ENCODE measurements around the gene BAIAP2L2. TPM values are rescaled to one million over a fixed set of nuclear protein-coding genes. Genes with fewer than 3 reads are reported as not detected.
"Not testable (repeated sequence)": the region's sequence is repeated elsewhere in the genome, so short reads cannot be mapped to it uniquely, and the experiment has no call there.

BAIAP2L2 gene
- total RNA-seq, 1 experiment from 2014 or later = 51.2 TPM

DNA sequence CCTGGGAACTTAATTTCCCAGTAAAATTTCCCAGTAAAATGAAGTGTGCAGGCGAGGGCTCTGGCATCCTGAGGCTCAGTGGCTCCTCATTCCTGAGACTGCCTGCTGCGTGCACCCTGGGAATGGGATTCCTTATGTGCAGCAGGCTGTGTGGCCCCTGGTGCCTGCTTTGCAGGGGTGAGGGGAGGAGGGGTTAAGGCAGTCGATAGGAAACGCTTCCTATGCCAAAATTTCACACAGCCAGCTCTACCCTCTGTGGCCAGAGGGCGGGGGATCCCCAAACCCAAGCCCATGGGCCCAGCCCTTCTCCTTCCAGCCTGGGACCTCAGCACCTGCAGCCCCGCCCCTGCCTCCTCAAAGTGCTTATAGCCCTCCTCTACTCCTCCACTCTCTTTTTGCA is 12.1 kb upstream of the BAIAP2L2 start:
- BruUV-seq (replicated peaks) = no TSS peak
- Mint-ChIP-seq H3K27me3 (ENCODE audit: unreplicated experiment) (no peaks in the 10 kb centered on the region), H3K27ac (ENCODE audit: unreplicated experiment) (no peak overlapping the region), H3K36me3 (ENCODE audit: insufficient read depth, unreplicated experiment) (peaks cover 18% of the 10 kb centered on the region), H3K4me3 (ENCODE audit: low read depth, unreplicated experiment) (no peak overlapping the region), H3K9me3 (ENCODE audit: low read depth, unreplicated experiment) (no peaks in the 10 kb centered on the region), H3K4me1 (ENCODE audit: low read depth, unreplicated experiment) (no peaks in the 10 kb centered on the region)
- TF ChIP-seq CTCF (IDR thresholded peaks at IDR 0.05; ENCODE audit: unreplicated experiment) = no peak
- no peak for DNase-seq
- CTCF ChIA-PET = no interaction called here
- intact Hi-C loops (cut with micrococcal nuclease; ENCODE audit: unreplicated experiment) = no loop called here

DNA sequence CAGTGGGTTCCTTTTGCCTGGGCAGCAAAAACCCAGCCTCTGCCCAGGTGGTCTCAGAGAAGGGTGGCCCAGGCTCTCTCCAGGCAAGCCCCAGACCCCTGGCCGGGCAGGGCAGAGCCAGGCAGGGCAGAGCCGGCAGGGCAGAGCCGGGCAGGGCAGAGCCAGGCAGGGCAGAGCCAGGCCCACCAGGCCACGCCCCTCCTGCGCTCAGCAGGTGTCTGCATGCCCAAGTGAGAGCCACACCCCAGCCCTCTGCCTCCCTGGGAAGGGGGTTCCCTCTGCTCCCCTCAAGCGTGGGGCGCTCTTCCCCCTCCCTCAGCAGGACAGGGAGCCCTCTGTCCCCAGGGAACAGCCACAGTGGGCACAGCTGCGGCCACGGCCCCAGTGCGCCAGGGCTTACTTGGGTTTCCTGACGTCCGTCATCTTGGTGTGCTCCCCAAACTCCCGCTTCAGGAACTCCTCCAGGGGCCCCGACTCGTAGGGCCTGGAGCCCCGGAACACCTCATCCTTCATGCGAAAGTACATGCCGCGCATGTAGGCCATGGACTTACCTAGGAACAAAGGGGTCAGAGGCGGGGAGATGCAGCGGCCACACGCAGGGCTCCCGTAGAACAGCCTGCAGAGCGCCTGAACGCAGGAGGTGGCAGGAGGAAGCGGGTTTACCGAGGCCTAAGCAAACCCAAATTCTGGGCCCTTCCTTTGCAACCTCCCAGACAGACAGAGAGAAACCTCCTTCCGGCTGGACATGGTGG is 10.1 kb upstream of the BAIAP2L2 start:
- CTCF ChIA-PET = no interaction called here
- no peaks in the 10 kb centered on the region for H3K27me3 Mint-ChIP-seq (ENCODE audit: unreplicated experiment)
- H3K4me1 Mint-ChIP-seq (ENCODE audit: low read depth, unreplicated experiment) = no peaks in the 10 kb centered on the region
- H3K4me3 Mint-ChIP-seq (ENCODE audit: low read depth, unreplicated experiment) = no peak overlapping the region
- H3K36me3 Mint-ChIP-seq (ENCODE audit: insufficient read depth, unreplicated experiment) = peaks cover 20% of the 10 kb centered on the region
- DNase-seq = no peak
- H3K9me3 Mint-ChIP-seq (ENCODE audit: low read depth, unreplicated experiment) = no peaks in the 10 kb centered on the region
- intact Hi-C loops (cut with micrococcal nuclease; ENCODE audit: unreplicated experiment) = no loop called here
- H3K27ac Mint-ChIP-seq (ENCODE audit: unreplicated experiment) = no peak overlapping the region
- no peak for TF ChIP-seq CTCF (IDR thresholded peaks at IDR 0.05; ENCODE audit: unreplicated experiment)
- BruUV-seq (replicated peaks) = no TSS peak

- H3K27ac Mint-ChIP-seq (ENCODE audit: unreplicated experiment); CTCF ChIA-PET; DNase-seq; H3K4me3 Mint-ChIP-seq (ENCODE audit: low read depth, unreplicated experiment); H3K27me3 Mint-ChIP-seq (ENCODE audit: unreplicated experiment); H3K9me3 Mint-ChIP-seq (ENCODE audit: low read depth, unreplicated experiment); BruUV-seq (replicated peaks): not testable (repeated sequence)
- H3K4me1 Mint-ChIP-seq (ENCODE audit: low read depth, unreplicated experiment) = peaks cover 11% of the 10 kb centered on the region
- peaks cover 21% of the 10 kb centered on the region for H3K36me3 Mint-ChIP-seq (ENCODE audit: insufficient read depth, unreplicated experiment)
- intact Hi-C loops (cut with micrococcal nuclease; ENCODE audit: unreplicated experiment) = loop anchor here (10.0 kb wide), 1 partner anchor 46 kb away; no protein-coding TSS in a partner anchor
Observed at GRCh38 chr22:38118747-38119146, 8.3 kb upstream of the BAIAP2L2 start.

DNA sequence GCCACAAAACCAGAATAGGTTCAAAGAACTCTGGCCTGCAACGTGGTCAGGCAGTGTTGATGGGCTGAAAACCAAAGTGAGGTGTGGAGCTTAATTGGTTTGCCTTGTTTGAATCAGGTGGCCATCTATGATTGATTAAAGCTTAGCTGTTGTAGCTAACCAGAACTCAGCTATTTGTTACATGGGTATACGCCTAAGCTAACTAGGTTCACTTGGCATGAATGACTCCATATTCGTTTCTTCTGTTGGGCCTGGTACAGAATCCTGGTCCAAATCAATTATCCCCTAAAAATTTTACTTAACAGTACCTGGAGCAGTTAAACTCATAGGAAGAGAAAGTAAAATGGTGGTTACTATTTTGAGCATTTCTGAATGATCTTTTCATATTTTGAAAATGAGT is 7.7 kb upstream of the BAIAP2L2 start:
- intact Hi-C loops (cut with micrococcal nuclease; ENCODE audit: unreplicated experiment) = loop anchor here (10.0 kb wide), 1 partner anchor 47 kb away; no protein-coding TSS in a partner anchor
- no peak for TF ChIP-seq CTCF (IDR thresholded peaks at IDR 0.05; ENCODE audit: unreplicated experiment)
- no TSS peak for BruUV-seq (replicated peaks)

DNA sequence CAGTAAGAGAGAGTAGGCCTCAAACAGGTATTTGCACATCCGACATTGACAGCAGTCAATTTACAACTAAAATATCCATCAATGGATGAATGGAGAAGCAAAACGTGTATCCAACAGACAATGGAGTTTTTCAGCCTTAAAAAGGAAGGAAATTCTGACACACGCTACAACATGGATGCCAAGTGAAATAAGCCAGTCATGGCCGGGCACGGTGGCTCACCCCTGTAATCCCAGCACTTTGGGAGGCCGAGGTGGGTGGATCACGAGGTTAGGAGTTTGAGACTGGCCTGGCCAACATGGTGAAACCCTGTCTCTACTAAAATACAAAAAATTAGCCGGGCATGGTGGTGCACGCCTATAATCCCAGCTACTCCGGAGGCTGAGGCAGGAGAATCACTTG is 7.1 kb upstream of the BAIAP2L2 start:
- H3K36me3 Mint-ChIP-seq (ENCODE audit: insufficient read depth, unreplicated experiment) = peaks cover 16% of the 10 kb centered on the region
- BruUV-seq (replicated peaks); H3K9me3 Mint-ChIP-seq (ENCODE audit: low read depth, unreplicated experiment): not testable (repeated sequence)

More for the DNA sequence above, 7.7 kb upstream of the BAIAP2L2 start:
- CTCF ChIA-PET = no interaction called here
- DNase-seq = no peak
- no peaks in the 10 kb centered on the region for H3K9me3 Mint-ChIP-seq (ENCODE audit: low read depth, unreplicated experiment)
- H3K36me3 Mint-ChIP-seq (ENCODE audit: insufficient read depth, unreplicated experiment) = peaks cover 21% of the 10 kb centered on the region
- no peaks in the 10 kb centered on the region for H3K27me3 Mint-ChIP-seq (ENCODE audit: unreplicated experiment)
- no peak overlapping the region for H3K4me3 Mint-ChIP-seq (ENCODE audit: low read depth, unreplicated experiment)
- H3K4me1 Mint-ChIP-seq (ENCODE audit: low read depth, unreplicated experiment) = peaks cover 13% of the 10 kb centered on the region
- H3K27ac Mint-ChIP-seq (ENCODE audit: unreplicated experiment) = no peak overlapping the region

More for the DNA sequence above, 7.1 kb upstream of the BAIAP2L2 start:
- H3K4me3 Mint-ChIP-seq (ENCODE audit: low read depth, unreplicated experiment); H3K27ac Mint-ChIP-seq (ENCODE audit: unreplicated experiment); DNase-seq; H3K27me3 Mint-ChIP-seq (ENCODE audit: unreplicated experiment): not testable (repeated sequence)
- intact Hi-C loops (cut with micrococcal nuclease; ENCODE audit: unreplicated experiment) = loop anchor here (10.0 kb wide), 1 partner anchor 47 kb away; no protein-coding TSS in a partner anchor
- H3K4me1 Mint-ChIP-seq (ENCODE audit: low read depth, unreplicated experiment) = peaks cover 20% of the 10 kb centered on the region
- CTCF ChIA-PET = interaction anchor here (0.7 kb wide), 1 partner anchor 1403 kb away, joined by 4 read pairs; the partner anchor contains the start of gene ATF4
